GM23248 (cell line): ENCODE results near the gene PLSCR1. TPM values are rescaled to one million over a fixed set of nuclear protein-coding genes. Genes with fewer than 3 reads are reported as not detected.
"Not testable (repeated sequence)": the region's sequence is repeated elsewhere in the genome, so short reads cannot be mapped to it uniquely, and the experiment has no call there.

Experiments used
- DNase-seq: peaks from one replicate; pipeline ENCODE4 v3.0.0-alpha.2; 2015
- H2AFZ ChIP-seq: fragments of 200-600 bp; sonication (generic); 2 replicates; pipeline ENCODE4 v1.6.1; 2016; ENCODE audit warnings: antibody characterized with exemption
- H3F3A ChIP-seq: fragments of 200-600 bp; sonication (generic); 2 replicates; pipeline ENCODE4 v1.6.1; 2016; ENCODE audit warnings: mild to moderate bottlenecking, antibody characterized with exemption, mixed run types; ENCODE audit not compliant: insufficient read depth
- H3K27ac ChIP-seq: fragments of 200-600 bp; sonication (generic); 2 replicates; pipeline ENCODE4 v1.5.1; 2016; ENCODE audit warnings: mild to moderate bottlenecking
- H3K27me3 ChIP-seq: fragments of 200-600 bp; sonication (generic); replicated peaks from 2 replicates; pipeline ENCODE4 v1.6.1; 2016; ENCODE audit warnings: mild to moderate bottlenecking; ENCODE audit not compliant: insufficient read depth
- H3K36me3 ChIP-seq: fragments of 200-600 bp; sonication (generic); 2 replicates; pipeline ENCODE4 v1.6.1; 2016; ENCODE audit warnings: low read depth, mild to moderate bottlenecking
- H3K4me1 ChIP-seq: fragments of 200-600 bp; sonication (generic); 2 replicates; pipeline ENCODE4 v1.6.1; 2016; ENCODE audit warnings: mild to moderate bottlenecking; ENCODE audit not compliant: insufficient read depth
- H3K4me2 ChIP-seq: fragments of 200-600 bp; sonication (generic); one replicate; pipeline ENCODE4 v1.6.1; 2016; ENCODE audit warnings: mild to moderate bottlenecking; ENCODE audit not compliant: unreplicated experiment
- H3K4me3 ChIP-seq: fragments of 200-600 bp; sonication (generic); 2 replicates; pipeline ENCODE4 v1.5.1; 2016; ENCODE audit warnings: mild to moderate bottlenecking
- H3K79me2 ChIP-seq: fragments of 200-600 bp; sonication (generic); 2 replicates; pipeline ENCODE4 v1.6.1; 2016; ENCODE audit warnings: mild to moderate bottlenecking; ENCODE audit not compliant: insufficient read depth
- H3K9ac ChIP-seq: fragments of 200-600 bp; sonication (generic); 2 replicates; pipeline ENCODE4 v1.6.1; 2016; ENCODE audit warnings: mild to moderate bottlenecking
- H3K9me2 ChIP-seq: fragments of 200-600 bp; sonication (generic); 2 replicates; pipeline ENCODE4 v1.6.1; 2016; ENCODE audit warnings: mixed run types, mild to moderate bottlenecking, moderate library complexity; ENCODE audit not compliant: insufficient read depth
- H3K9me3 ChIP-seq: fragments of 200-600 bp; sonication (generic); one replicate; pipeline ENCODE4 v1.6.1; 2017; ENCODE audit warnings: low read depth
- H4K20me1 ChIP-seq: fragments of 200-600 bp; sonication (generic); 2 replicates; pipeline ENCODE4 v1.6.0; 2016; ENCODE audit not compliant: insufficient read depth
- EZH2 ChIP-seq: fragments of 200-600 bp; sonication (generic); IDR thresholded peaks from 2 replicates; pipeline ENCODE4 v1.6.1; 2018; ENCODE audit warnings: antibody characterized with exemption, mild to moderate bottlenecking; ENCODE audit not compliant: insufficient read depth, poor library complexity, severe bottlenecking
- EZH2phosphoT487 ChIP-seq: fragments of 200-600 bp; sonication (generic); IDR thresholded peaks from 2 replicates; pipeline ENCODE4 v1.6.1; 2018; ENCODE audit warnings: antibody characterized with exemption, moderate library complexity, mild to moderate bottlenecking, low read depth; ENCODE audit not compliant: insufficient read depth
- WGBS, 2 experiments: methylation state at CpG; one replicate each; pipeline ENCODE4 v1.1.6; 2015 to 2017; ENCODE audit warnings: low lambda C conversion rate in 2 of 2, low coverage in 1 of 2; ENCODE audit errors: missing lambda C conversion rate in 2 of 2; 5-methylcytosine and 5-hydroxymethylcytosine counted together
- in situ Hi-C: fragments of 300-500 bp; cut with MboI; formaldehyde crosslinking; loops from 2 replicates; pipeline ENCODE4 v1.15.0; 2020
- polyA plus RNA-seq: library from polyadenylated mRNA; unstranded; fragments of >200 nt; fragmentation: Nextera tagmentation; extraction: Ambion mirVana; gene quantifications from 2 replicates; pipeline ENCODE4 v1.2.1, GENCODE V29; 2016
- total RNA-seq: library from RNA; depleted of rRNA; stranded (reverse); fragments of >200 nt; shearing (Covaris generic); gene quantifications from 2 replicates; pipeline ENCODE4 v1.2.3, GENCODE V29; 2014

The PLSCR1 gene
- total and polyA plus RNA-seq, 2 experiments from 2014 or later: 23.7 to 28.7 TPM

- in situ Hi-C loops: no loop called here
- Histone ChIP-seq H3F3A (no peaks in the 10 kb centered on the region), H3K79me2 (no peaks in the 10 kb centered on the region), H2AFZ (no peak overlapping the region), H3K27me3 (no peaks in the 10 kb centered on the region), H3K27ac (no peak overlapping the region), H3K9me2 (no peaks in the 10 kb centered on the region; the same call in 1 of the 2 replicates), H3K36me3 (peaks cover 11% of the 10 kb centered on the region; the same call in 1 of the 2 replicates), H3K9ac (no peak overlapping the region), H3K4me2 (no peak overlapping the region), H3K9me3 (no peaks in the 10 kb centered on the region), H3K4me3 (no peak overlapping the region), H4K20me1 (no peaks in the 10 kb centered on the region), H3K4me1 (no peaks in the 10 kb centered on the region)
- TF ChIP-seq EZH2: no peak
- WGBS, 2 experiments: 79 to 82% methylated on average over 4 of the region's 4 CpGs
- no peak for DNase-seq
These were observed 20.9 kb downstream of the PLSCR1 start for GRCh38 chr3:146523531-146523930.

- H4K20me1 ChIP-seq, DNase-seq, H3K79me2 ChIP-seq, H3K4me1 ChIP-seq, H3K4me2 ChIP-seq, in situ Hi-C loops, H3K9ac ChIP-seq, H3K9me3 ChIP-seq, H3K36me3 ChIP-seq, H3K27me3 ChIP-seq, H3K27ac ChIP-seq, H3K9me2 ChIP-seq, H2AFZ ChIP-seq, H3F3A ChIP-seq, H3K4me3 ChIP-seq: not testable (repeated sequence)
- 90 to 91% methylated on average over 17 of the region's 17 CpGs for WGBS, 2 experiments
These were observed 21.9 kb downstream of the PLSCR1 start for GRCh38 chr3:146522174-146523158.

- Histone ChIP-seq H3K4me3 (no peak overlapping the region), H3K9me2 (no peaks in the 10 kb centered on the region; the same call in 1 of the 2 replicates), H4K20me1 (no peaks in the 10 kb centered on the region), H3K27me3 (no peaks in the 10 kb centered on the region), H3K9me3 (no peaks in the 10 kb centered on the region), H3K79me2 (no peaks in the 10 kb centered on the region), H3K4me2 (no peak overlapping the region), H3K9ac (no peak overlapping the region), H3K4me1 (no peaks in the 10 kb centered on the region), H2AFZ (no peak overlapping the region), H3K27ac (no peak overlapping the region), H3K36me3 (peaks cover 5% of the 10 kb centered on the region; the same call in 1 of the 2 replicates), H3F3A (no peaks in the 10 kb centered on the region)
- in situ Hi-C loops: no loop called here
- TF ChIP-seq EZH2: no peak
- TF ChIP-seq EZH2phosphoT487: no peak
- 15 to 20% methylated on average over 1 of the region's 1 CpG for whole genome bisulfite sequencing, 2 experiments
- DNase-seq: no peak
These were observed 23.0 kb downstream of the PLSCR1 start for GRCh38 chr3:146521394-146521793.

GRCh38 chr3:146519810-146520209 is 24.6 kb downstream of the PLSCR1 start:
- H3K9me3 ChIP-seq: no peaks in the 10 kb centered on the region
- peaks cover 5% of the 10 kb centered on the region; the same call in 1 of the 2 replicates for H3K36me3 ChIP-seq
- H3K9ac ChIP-seq: no peak overlapping the region
- H3K4me1 ChIP-seq: no peaks in the 10 kb centered on the region
- no peaks in the 10 kb centered on the region for H3K79me2 ChIP-seq
- no peak overlapping the region for H3K4me2 ChIP-seq
- no peaks in the 10 kb centered on the region; the same call in 1 of the 2 replicates for H3K9me2 ChIP-seq
- H4K20me1 ChIP-seq: no peaks in the 10 kb centered on the region
- no peak overlapping the region for H3K4me3 ChIP-seq
- H3K27me3 ChIP-seq: no peaks in the 10 kb centered on the region
- no peak for TF ChIP-seq EZH2
- TF ChIP-seq EZH2phosphoT487: no peak
- no peaks in the 10 kb centered on the region for H3F3A ChIP-seq
- H2AFZ ChIP-seq: no peak overlapping the region
- no peak overlapping the region for H3K27ac ChIP-seq
- in situ Hi-C loops: no loop called here
- no peak for DNase-seq
